HG03097 (cell line): ENCODE data around the gene NDST1.

Source experiments
- ATAC-seq: cut with Tn5 transposase; IDR thresholded peaks from one replicate; pipeline ENCODE4 v1.9.1; 2021; ENCODE audit not compliant: unreplicated experiment, low FRiP score

NDST1 gene

DNA sequence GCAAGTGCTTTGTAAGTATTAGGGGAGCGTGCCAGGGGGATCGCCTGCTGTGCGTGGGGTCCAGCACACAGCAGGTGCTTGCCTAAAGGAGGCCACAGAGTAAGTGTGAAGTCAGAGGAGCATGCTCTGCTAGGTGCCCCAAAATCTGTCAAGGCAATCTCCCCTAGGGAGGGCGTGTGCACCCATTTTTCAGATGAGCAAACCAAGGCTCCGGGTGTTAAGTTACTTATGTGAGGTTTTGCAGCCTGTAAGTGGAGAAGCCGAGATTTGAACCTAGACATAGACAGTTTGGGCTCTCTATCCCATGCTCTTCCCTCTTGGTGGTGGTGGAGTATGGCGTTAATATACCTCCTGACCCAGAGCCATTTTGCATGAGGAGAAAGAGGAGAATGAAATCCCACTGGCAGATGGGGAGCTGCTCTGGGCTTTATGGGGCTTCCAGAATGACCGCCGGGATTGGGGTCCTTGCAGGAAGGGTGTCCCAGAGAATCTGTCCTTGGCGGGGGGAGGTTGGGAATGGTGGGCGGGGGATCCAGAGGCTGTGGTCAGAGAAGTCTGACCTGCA, 14.1 kb downstream of the NDST1 start:
- no peak for ATAC-seq

DNA sequence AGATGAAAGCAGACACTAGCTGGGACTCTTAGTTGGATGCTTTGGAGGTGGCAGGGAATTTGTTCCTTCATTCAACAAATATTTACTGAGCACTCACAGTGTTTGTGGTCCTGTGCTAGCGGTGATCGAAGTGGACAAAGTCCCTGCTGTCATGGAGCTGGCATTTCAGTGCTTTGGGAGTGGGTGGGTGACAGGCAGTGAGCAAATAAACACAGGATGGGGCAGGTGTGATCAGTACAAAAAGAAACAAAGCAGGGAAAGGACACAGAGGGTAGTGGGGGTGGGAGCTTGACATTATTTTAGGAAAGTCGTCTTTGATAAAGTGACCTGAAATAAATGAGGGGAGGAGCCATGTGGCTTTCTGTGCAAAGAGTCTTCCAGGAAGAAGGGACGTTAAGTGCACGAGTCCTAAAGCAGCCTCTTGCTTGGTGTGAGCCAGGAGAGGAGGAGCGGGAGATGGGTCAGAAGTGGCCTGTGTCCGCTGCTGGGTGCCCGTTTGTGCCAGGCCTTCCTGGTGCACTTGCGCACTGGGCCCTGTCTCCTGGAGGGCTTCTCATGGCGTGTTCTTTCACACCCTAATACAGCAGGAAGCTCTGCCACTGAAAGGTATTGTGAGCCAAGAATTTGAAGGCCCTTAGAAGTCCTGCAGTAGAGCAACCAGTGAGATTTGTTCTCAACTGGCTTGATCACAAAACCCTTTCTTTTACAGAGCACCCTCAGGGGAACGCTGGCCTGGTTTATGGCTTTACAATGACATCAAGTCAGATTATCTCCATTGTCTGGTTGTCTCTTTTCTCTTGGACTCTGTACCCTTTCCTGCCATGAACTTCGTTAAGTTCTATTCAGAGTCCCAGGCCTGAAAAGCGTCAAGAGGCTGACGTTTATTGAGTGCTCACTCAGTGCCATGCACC, 14.8 kb downstream of the NDST1 start:
- no peak for ATAC-seq

DNA sequence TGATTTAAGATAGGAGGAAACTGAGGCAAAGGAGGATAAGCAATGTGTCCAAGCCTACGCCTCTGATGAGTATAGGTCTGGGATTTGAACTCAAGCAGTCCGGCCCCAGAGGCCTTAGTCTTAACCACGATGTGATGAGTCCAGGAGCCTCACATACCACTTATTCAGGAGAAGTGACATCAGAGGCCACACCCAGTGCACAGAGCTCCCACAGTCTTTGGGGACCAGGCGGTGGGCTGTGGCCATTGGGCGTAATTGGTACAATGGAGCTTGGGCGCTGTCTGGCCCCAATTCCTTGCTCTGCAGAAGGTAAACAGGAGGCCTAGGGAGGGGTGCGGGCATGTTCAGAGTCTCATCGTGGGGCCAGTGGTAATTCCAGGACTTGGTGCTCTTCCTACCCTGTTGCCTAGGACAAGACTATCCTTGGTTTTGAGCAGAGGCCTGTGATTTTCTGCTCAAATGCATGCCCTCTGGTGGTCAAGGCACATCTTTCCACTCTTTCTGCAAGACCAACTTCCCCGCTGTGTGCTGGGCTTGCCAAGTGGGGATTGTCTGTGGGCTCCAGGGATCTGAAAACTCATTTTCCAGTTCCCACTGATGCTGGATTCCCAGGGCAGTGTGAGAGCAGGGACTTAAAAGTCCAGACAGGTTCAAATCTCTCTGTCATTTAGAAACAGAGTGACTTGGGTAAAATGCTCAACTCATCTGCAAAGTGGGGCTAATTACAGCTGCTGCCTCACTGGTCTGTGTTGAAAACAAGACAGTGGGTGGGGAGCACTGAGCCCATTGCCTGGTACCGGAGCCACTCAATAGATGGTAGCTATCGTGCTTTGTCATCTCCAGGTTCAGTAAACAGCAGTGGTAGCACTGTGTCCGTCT, 15.8 kb downstream of the NDST1 start:
- ATAC-seq, result no peak

DNA sequence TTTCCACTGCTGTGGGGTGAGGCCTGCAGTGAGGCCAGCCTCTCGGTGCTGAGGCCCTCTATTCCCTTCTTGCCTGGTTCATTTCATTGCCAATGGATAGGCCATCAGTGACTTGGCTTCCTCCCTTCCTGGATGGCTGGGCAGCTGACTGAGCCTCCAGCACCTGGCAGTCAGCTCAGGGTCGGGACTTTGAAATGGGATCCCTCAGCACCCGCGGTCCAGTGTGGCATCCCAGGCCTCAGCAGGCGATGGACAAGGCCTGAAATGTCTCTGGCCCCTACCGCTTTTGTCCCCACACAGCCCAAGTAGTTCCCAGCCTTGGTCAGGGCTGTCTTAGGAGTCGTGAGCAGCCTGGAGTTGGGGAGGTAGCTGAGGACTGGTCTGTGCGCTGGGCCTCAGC, 17.2 kb downstream of the NDST1 start:
- no peak for ATAC-seq

DNA sequence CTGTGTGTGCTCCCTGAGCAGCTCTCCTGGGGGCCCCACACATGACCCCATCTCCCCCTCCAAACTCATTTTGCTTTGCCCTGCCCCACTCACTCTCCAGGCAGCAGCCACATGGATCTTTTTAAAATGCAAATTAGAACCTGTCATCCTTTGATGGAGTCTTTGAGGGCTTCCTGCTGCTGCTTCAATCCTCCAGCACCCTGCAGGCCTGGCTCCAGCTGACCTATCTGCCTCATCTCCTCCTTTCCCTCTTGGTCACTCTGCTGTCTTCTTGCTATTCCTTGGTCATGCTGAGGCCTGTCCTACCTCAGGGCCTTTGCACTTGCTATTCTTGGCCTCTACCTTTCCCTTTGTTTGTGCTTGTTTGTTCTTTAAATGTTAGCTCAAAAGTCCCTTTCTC, 17.9 kb downstream of the NDST1 start:
- no peak for ATAC-seq

DNA sequence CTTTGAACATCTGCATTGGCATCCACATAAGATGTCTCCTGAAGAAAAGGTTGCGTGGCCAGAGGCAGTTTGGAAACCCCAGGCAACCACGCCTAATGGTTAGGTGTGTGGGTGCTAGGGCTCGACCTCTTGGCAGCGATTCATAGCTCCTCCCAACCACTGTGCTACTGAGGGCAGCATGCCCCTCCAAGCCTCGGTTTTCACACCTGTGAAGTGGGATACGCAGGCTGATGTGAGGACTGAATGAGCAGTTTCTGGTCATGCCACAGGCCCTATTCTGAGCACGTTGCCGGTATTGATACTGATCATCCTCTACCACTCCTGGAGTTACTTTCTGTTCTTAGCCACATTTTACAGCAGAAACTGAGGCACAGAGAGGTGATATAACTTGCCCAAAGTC, 19.1 kb downstream of the NDST1 start:
- no peak for ATAC-seq

DNA sequence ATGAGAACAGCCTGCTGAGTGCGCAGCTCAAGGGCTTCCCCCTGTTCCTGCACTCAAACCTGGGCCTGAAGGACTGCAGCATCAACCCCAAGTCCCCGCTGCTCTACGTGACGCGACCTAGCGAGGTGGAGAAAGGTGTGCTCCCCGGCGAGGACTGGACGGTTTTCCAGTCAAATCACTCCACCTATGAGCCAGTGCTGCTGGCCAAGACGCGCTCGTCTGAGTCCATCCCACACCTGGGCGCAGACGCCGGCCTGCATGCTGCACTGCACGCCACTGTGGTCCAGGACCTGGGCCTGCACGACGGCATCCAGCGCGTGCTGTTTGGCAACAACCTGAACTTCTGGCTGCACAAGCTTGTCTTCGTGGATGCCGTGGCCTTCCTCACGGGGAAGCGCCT, 19.9 kb downstream of the NDST1 start:
- ATAC-seq, result no peak

DNA sequence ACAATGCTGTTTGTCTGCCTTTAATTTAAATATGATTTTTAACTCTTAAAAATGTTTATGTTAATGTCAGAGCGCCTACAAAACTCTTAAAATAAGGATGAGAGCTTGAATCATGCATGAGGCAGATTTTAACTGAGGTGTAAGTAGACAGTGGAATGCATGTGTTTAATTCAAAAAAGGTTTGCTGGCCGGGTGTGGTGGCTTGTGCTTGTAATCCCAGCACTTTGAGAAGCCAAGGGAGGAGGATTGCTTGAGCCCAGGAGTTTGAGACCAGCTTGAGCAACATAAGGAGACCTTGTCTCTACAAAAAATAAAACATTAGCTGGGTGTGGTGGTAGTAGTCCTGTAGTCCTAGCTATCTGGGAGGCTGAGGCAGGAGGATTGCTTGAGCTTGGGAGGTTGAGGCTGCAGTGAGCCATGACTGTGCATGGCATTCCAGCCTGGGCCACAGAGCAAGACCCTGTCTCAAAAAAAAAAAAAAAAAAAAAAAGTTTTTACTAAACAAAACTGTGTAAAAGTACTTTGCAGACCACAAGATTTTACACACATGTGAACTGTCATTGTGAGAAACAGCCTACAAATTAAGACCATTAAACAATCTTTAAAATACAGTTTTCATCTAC, 21.1 kb downstream of the NDST1 start:
- no peak for ATAC-seq

DNA sequence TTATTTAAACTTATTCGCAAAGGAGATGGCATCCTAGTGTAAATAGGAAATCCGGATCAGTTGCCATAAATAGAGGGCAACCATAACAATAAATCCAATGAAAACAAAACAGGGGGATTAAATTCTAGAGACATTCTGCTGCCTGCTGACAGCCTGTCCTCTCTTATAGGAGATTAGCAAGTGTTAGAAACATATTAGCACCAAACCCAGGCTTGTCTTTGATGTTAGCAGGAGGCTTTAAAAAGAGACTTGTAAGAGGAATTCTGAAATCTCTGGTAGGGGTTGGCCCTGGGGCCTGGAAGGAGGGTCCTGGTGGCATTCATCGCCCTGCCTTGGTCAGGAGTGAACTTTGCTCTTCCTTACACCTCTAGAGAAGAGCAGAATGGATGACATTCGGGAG, 21.6 kb downstream of the NDST1 start:
- ATAC-seq, result no peak

DNA sequence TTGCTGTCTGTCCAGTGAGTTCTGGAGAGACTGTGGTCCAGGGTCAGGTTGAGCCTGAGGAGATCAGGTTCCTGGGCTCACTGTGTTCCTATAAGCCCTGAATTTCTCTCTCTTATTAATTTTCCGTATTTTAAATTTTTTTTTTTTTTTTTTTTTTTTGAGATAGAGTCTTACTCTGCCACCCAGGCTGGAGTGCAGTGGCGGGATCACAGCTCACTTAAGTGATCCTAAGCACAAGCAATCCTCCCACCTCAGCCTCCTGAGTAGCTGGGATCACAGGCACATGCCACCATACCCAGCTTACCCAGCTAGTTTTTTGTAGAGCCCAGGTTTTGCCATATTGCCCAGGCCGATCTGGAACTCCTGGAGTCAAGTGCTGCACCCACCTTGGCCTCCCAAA, 22.5 kb downstream of the NDST1 start:
- no peak for ATAC-seq

DNA sequence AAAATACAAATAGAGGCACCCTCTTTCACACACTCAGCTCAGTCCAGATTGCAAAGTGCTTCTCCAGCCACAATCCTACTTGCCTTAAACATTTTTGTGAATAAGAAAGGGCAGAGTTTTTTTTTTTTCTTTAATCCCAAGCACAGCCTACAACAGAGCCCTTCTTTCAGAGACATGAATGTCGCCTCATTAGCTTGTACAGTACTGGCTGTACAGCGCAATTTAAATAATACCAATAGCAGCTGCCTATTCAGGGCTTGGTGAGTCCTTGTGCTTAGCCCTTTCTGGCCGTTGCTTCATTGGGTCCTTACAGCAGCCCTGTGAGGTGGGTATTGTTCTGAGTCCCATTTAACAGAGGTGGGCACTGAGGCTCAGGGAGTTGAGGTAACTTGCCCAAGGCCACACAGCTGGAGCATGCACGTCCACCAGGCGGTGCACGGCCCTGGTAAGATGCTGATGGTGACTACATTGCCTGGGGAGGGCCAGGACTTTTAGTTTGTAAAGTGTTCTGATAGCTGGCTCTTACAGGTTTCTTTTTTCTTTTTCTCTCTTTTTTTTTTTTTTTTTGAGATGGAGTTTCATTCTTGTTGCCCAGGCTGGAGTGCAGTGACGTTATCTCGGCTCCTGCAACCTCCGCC, 23.1 kb downstream of the NDST1 start:
- no peak for ATAC-seq

DNA sequence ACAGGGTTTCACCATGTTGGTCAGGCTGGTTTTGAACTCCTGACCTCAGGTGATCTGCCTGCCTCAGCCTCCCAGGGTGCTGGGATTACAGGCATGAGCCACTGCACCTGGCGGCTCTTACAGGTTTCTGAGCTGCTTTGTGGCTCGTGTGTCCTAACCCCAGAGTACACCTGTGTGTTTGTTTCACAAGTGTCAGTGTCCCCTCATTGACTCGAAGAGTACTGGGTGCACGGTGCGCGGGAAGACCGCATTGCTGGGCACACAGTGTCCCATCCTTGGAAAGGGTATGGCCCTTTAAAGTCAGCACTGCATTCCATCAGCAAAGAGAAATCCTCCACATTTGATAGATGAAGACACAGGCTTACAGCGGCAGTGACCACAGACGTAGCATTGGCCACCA, 23.8 kb downstream of the NDST1 start:
- ATAC-seq, result no peak

DNA sequence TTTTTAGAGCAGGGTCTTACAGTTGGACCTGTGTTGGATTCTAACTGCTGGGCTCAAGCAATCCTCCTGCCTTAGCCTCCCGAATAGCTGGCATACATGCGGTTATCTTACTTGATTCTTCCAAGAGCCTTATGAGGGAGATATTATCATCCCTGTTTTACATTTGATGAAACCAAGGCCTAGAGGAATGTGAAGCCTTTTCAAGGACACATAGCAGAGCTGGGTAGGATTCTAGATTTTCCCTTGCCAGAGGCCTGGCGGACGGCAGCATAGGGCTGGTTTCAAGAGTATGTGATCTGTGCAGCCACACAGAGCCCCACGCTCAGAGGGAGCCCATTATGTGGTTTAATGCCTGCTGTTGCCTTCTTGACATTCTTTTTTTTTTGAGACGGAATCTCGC, 24.2 kb downstream of the NDST1 start:
- ATAC-seq, result no peak

DNA sequence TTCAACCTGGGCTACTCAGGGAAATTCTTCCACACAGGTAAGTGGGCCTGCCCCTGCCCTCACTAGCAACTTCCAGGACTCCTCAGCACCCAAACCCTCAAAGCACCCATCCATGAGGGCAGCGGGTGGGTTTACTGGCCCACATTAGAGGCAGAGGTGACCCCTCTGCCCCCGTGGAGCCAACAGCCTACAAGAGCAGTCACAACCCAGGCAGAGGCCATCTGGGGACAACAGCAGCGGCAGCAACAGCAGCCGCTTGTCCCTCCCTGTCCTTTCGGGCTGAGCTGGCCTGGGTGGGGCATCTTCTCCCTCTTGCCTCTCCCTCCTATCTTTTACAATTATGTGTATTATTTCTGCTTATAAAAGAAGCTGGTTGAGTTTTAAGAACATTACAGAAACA, 25.1 kb downstream of the NDST1 start:
- no peak for ATAC-seq

DNA sequence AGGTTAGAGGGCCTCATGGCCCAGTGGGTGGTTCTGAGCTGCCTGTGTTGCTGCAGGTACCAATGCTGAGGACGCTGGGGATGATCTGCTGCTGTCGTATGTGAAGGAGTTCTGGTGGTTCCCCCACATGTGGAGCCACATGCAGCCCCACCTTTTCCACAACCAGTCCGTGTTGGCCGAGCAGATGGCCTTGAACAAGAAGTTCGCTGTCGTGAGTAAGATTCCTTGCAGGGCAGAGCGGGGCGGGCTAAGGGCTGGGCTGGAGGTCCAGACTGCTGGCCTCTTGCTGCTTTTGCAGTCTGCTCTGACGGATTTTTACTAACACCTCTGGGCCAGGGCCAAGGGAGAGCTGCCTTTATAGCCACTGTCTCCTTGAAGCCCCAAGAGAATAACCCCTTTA, 26.9 kb downstream of the NDST1 start:
- no peak for ATAC-seq

DNA sequence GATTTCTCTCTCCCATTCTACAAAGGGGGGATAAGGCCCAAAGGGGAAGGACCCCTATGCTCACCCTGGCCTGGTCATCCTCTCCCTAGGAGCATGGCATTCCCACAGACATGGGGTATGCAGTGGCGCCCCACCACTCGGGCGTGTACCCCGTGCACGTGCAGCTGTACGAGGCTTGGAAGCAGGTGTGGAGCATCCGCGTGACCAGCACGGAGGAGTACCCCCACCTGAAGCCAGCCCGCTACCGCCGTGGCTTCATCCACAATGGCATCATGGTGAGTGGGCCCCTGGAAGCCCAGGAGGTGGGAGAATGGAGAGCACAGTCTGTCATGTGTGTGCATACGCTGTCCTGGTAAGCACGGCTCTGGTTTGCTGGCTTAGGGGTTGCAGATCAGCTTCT, 27.7 kb downstream of the NDST1 start:
- no peak for ATAC-seq

DNA sequence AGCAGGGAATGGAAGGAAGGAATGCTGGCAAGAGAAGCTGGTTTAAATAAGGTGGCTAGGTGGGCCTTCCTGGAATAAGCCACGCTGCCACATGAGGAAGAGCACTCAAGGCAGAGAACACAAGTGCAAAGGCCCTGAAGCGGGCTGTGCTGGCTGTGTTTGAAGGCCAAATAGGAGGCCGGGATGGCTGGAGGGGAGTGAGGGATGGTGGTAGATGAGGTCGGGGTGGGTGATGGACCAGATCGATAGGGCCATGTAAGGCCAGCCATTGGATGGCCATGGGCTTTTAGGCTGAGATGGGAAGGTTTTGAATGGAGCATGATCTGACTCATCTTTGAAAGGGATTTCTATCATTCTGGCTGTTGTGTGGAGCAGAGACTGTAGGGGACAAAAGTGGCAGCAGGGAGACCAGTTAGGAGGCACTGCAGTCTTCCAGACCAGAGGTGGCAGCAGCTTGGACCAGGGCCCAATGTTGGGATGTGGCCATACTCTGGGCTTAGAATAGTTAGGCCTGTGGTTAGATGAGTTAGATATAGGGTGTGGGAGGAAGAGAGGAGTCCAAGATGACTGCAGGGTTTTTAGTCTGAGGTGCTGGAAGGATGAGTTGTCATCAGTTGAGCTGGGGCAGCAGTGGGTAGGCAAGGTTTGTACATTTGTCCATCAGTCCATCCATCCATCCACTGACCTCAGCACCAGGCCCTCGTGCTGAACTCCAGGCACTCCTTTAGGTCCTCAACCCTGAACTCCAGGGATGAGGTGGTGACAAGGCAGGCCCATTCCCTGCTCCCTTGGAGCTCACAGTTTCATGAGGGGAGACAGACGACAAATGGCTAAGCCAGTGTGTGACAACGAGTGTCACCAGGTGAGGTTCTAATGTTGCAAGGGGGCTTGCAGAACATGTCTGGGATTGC, 30.3 kb downstream of the NDST1 start:
- ATAC-seq, result no peak

DNA sequence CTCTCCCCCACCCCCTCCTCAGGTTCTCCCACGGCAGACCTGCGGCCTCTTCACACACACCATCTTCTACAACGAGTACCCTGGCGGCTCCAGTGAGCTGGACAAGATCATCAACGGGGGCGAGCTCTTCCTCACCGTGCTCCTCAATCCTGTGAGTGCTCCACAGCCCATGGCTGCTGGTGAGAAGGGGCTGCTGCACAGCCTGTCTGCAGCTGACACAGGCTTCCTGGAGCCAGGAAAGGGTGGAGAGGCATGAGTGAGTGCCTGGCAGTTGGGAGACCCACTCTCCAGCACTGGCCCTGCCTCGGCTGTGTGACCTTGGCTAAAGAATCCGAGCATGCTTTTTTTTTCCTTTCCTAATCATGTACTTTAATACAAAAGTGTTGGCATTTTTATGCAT, 31.3 kb downstream of the NDST1 start:
- ATAC-seq, result no peak

DNA sequence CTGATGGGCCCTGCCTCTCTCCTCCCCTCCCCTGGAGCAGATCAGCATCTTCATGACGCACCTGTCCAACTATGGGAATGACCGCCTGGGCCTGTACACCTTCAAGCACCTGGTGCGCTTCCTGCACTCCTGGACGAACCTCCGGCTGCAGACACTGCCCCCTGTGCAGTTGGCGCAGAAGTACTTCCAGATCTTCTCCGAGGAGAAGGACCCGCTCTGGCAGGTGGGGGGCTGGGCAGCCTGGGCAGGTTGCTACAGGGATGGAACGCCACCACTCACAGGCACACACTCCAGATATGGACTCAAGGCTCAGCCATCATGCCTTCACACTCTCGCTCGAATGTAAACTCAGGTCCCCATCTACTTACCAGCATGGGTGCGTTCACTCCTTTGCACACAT, 32.1 kb downstream of the NDST1 start:
- no peak for ATAC-seq
